Hematopoietic multipotent progenitor cell (in vitro differentiated cells): ENCODE results near the gene GRPR. TPM values are rescaled to one million over a fixed set of nuclear protein-coding genes. Genes with fewer than 3 reads are reported as not detected.
"Not testable (repeated sequence)": the region's sequence is repeated elsewhere in the genome, so short reads cannot be mapped to it uniquely, and the experiment has no call there.

Source experiments
- DNase-seq, 3 donors: peaks; one replicate each; pipeline ENCODE4 v3.0.0-alpha.2; 2011 to 2015; ENCODE audit warnings: low read depth in 2 of 3, low spot score in 2 of 3
- total RNA-seq: library from RNA; depleted of rRNA; stranded (reverse); fragments of >200 nt; gene quantifications from one replicate; pipeline ENCODE4 v1.2.3, GENCODE V29; 2012

Gene GRPR
- total RNA-seq, 1 donor, result 0.27 TPM

- DNase-seq, result no peak
These were observed 52.1 kb downstream of the GRPR start for GRCh38 chrX:16175329-16176061.

- DNase-seq, result no peak
These were observed 53.9 kb downstream of the GRPR start for GRCh38 chrX:16177260-16177659.

GRCh38 chrX:16183843-16184242, 60.5 kb downstream of the GRPR start:
- DNase-seq, result not testable (repeated sequence)

GRCh38 chrX:16185725-16186136, 62.4 kb downstream of the GRPR start:
- DNase-seq, result peak in 2 of 3 donors; percentile 5 to 20

- DNase-seq, result no peak
These were observed 63.1 kb downstream of the GRPR start for GRCh38 chrX:16186380-16187007.

GRCh38 chrX:16187024-16187760, 63.8 kb downstream of the GRPR start:
- no peak for DNase-seq

- no peak for DNase-seq
These were observed 65.3 kb downstream of the GRPR start for GRCh38 chrX:16188687-16189086.

GRCh38 chrX:16191605-16192004, 68.2 kb downstream of the GRPR start:
- no peak for DNase-seq

GRCh38 chrX:16196829-16197228, 73.5 kb downstream of the GRPR start:
- DNase-seq, result no peak

GRCh38 chrX:16199343-16199742, 76.0 kb downstream of the GRPR start:
- DNase-seq, result no peak

GRCh38 chrX:16202943-16203342, 79.6 kb downstream of the GRPR start:
- no peak for DNase-seq

Other genes starting within 250 kb of the GRPR start
- gene MAGEB17, start 43.9 kb downstream of the GRPR start, total RNA-seq, result not detected